ENCODE data around the gene ABCC8.

Gene ABCC8

GRCh38 chr11:17392872-17393271, 83.8 kb downstream of the ABCC8 start:
- Histone ChIP-seq H3K4me3 (no peak overlapping the region), H3K27ac (no peak overlapping the region)
- DNase-seq (ENCODE audit: low spot score): no peak
- TF ChIP-seq CTCF (IDR thresholded peaks at IDR 0.05): no peak

- Histone ChIP-seq H3K27ac (no peak overlapping the region), H3K4me3 (no peak overlapping the region)
- TF ChIP-seq CTCF (IDR thresholded peaks at IDR 0.05): no peak
- DNase-seq (ENCODE audit: low spot score): no peak
Observed at GRCh38 chr11:17391493-17392355, 84.9 kb downstream of the ABCC8 start.

DNA sequence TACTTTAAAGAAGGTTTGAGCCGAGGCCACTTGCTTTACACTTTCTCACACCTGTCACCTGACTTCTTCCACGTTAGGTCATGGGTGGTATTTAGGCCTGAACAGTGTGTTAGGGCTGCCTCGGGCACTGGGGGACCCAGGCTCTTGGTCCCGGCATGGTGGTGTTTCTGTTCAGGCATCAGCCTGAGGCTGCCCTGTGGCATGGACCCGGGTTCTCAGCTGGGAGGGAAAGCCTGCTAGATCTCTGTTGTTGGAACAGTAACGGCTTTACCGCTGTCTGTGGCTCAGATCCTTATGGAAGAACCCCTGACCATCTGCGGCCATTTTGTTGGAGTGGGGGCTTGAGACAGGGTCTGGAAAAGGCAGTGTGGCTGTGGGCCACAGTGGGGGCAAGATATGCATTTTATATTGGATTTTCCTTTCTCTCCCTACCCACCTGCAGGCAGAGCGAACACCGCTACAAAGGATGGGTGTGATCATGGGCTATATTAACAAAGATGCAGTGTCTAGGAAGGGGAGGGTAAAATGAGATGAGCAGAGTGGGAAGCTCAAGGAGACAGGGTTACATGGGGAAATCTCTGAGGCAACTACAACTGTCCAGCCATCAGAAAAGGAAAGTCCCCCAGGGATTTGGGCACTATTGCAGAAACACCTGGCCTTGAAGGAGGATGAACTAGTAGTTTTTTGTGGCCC, 86.5 kb downstream of the ABCC8 start:
- DNase-seq (ENCODE audit: low spot score): no peak
- TF ChIP-seq CTCF (IDR thresholded peaks at IDR 0.05): no peak
- Histone ChIP-seq H3K27ac (no peak overlapping the region), H3K4me3 (peak overlapping the region; percentile 87)

DNA sequence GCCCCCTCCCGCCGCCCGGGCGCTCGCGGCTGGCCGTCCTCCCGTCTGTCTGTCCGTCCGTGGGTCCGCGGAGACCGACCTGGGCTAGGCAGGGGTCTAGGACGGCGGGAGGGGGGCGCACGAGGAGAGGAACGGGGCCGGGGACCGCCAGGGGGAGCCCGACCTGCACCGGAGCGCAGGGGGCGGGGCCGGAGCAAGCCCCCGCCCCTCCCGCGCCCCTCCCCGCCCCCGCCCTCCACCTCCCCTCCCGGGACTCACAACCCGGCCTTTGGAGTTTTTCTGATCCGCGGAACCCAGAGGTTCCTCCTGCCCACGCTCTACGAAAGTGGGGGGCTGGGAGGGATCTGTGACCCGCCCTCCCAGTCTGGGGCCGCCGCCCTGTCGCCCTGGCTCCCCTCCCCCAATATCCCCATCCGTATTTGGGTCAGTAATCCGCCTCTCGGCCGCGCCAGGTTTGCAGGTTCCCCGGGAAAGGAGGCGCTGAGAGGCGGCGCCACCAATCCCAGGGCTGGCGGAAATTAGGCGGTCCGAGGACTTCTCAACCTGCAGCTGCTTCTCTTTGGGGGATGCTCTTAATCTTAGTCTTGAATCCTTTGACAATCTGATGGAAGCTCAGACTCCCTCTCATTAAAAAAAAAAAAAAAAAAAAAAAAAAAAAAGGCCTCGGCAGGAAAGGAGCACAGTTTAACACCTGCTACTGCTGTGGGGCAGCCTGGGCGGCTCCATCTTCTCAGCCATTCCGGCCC, 87.3 kb downstream of the ABCC8 start:
- TF ChIP-seq CTCF (IDR thresholded peaks at IDR 0.05): peak; percentile 72
- Histone ChIP-seq H3K4me3 (peak overlapping the region; percentile 87), H3K27ac (peak overlapping the region; percentile 39 to 56)
- no peak for DNase-seq (ENCODE audit: low spot score)

- no peak for DNase-seq (ENCODE audit: low spot score)
- no peak for TF ChIP-seq CTCF (IDR thresholded peaks at IDR 0.05)
- H3K27ac ChIP-seq: peak within 1 kb of the TSS; percentile 39 to 56
Observed at GRCh38 chr11:17388609-17389210, 87.9 kb downstream of the ABCC8 start, which contains the start of gene KCNJ11. TSS of gene KCNJ11 (minus strand) at chr11:17388659. CDS start at chr11:17388091, 568 bp downstream.

DNA sequence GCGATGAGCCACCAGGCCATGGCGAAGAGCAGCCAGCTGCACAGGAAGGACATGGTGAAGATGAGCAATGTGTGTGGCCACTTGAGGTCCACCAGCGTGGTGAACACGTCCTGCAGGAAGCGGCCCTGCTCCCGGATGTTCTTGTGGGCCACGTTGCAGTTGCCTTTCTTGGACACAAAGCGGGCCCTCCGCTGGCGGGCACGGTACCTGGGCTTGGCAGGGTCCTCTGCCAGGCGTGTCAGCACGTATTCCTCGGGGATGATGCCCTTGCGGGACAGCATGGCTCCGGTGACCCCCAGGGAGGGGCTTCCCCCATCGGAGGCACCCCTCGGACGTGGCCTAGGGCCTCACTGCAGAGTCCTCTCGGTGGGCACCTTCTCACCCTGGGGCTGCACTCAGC, 88.8 kb downstream of the ABCC8 start:
- no peak overlapping the region for H3K4me3 ChIP-seq
- TF ChIP-seq CTCF (IDR thresholded peaks at IDR 0.05): no peak
- no peak for DNase-seq (ENCODE audit: low spot score)
- H3K27ac ChIP-seq: no peak overlapping the region

More at GRCh38 chr11:17388609-17389210, 87.9 kb downstream of the ABCC8 start, which contains the start of gene KCNJ11:
- H3K4me3 ChIP-seq: peak within 1 kb of the TSS; percentile 87
